Activated CD4-positive, alpha-beta memory T cell treated with anti-CD3 and anti-CD28 coated beads, Interleukin-2, amount 10 ng/mL, durations not matched to agents 7 days and 5 days (primary cell): ENCODE results near the gene RASGRP2. TPM values are rescaled to one million over a fixed set of nuclear protein-coding genes. Genes with fewer than 3 reads are reported as not detected.

Source experiments
- CTCF ChIA-PET: fragments of 350-600 bp; sonication (Branson Sonifier 250); formaldehyde crosslinking; loops from one replicate; lab custom pipeline; 2021; ENCODE audit warnings: antibody characterized with exemption, inconsistent platforms; lab: Charles Lee
- POLR2A ChIA-PET: fragments of 350-600 bp; sonication (Branson Sonifier 250); formaldehyde crosslinking; loops from one replicate; lab custom pipeline; 2021; ENCODE audit warnings: antibody characterized with exemption; lab: Charles Lee
- DNase-seq: peaks from one replicate; pipeline ENCODE4 v3.0.0-alpha.2; 2020
- H3K27ac Mint-ChIP-seq: one replicate; pipeline ENCODE4 v1.8.0; 2021; ENCODE audit warnings: mild to moderate bottlenecking, mixed read lengths
- H3K27me3 Mint-ChIP-seq: one replicate; pipeline ENCODE4 v1.8.0; 2021; ENCODE audit warnings: mixed read lengths
- H3K36me3 Mint-ChIP-seq: one replicate; pipeline ENCODE4 v1.8.0; 2021; ENCODE audit warnings: low read depth, mixed read lengths
- H3K4me1 Mint-ChIP-seq: one replicate; pipeline ENCODE4 v1.8.0; 2021; ENCODE audit warnings: mixed read lengths
- H3K4me3 Mint-ChIP-seq: one replicate; pipeline ENCODE4 v1.8.0; 2021; ENCODE audit warnings: mild to moderate bottlenecking, mixed read lengths
- H3K9me3 Mint-ChIP-seq: one replicate; pipeline ENCODE4 v1.8.0; 2021; ENCODE audit warnings: mixed read lengths
- total RNA-seq, 2 experiments: library from RNA; stranded (reverse); gene quantifications; one replicate each; pipeline ENCODE4 v1.2.3, GENCODE V29; 2021

The RASGRP2 gene
- total RNA-seq, 2 experiments from 2014 or later = 179 to 183 TPM

GRCh38 chr11:64719406-64719805, 24.5 kb downstream of the RASGRP2 start:
- POLR2A ChIA-PET = no interaction called here

GRCh38 chr11:64718780-64719124, 25.2 kb downstream of the RASGRP2 start:
- H3K36me3 Mint-ChIP-seq = peaks cover 2% of the 10 kb centered on the region
- H3K27me3 Mint-ChIP-seq = peaks cover 77% of the 10 kb centered on the region

More at GRCh38 chr11:64719406-64719805, 24.5 kb downstream of the RASGRP2 start:
- DNase-seq = no peak
- no peak overlapping the region for H3K27ac Mint-ChIP-seq
- H3K4me3 Mint-ChIP-seq = no peak overlapping the region
- H3K36me3 Mint-ChIP-seq = no peaks in the 10 kb centered on the region
- H3K9me3 Mint-ChIP-seq = no peaks in the 10 kb centered on the region
- CTCF ChIA-PET = interaction anchor here (1.0 to 1.3 kb wide), 2 partner anchors 15 to 31 kb away, joined by 3 read pairs; no protein-coding TSS in a partner anchor
- H3K4me1 Mint-ChIP-seq = peaks cover 8% of the 10 kb centered on the region
- peaks cover 71% of the 10 kb centered on the region for H3K27me3 Mint-ChIP-seq

GRCh38 chr11:64718084-64718779, 25.7 kb downstream of the RASGRP2 start:
- H3K4me1 Mint-ChIP-seq = peaks cover 3% of the 10 kb centered on the region
- POLR2A ChIA-PET = interaction anchor here (2.0 kb wide), 1 partner anchor 14 kb away, joined by 8 read pairs; no protein-coding TSS in a partner anchor
- CTCF ChIA-PET = interaction anchor here (1.0 to 1.2 kb wide), 2 partner anchors 13 to 30 kb away, joined by 3 read pairs; no protein-coding TSS in a partner anchor
- no peak overlapping the region for H3K4me3 Mint-ChIP-seq
- H3K27ac Mint-ChIP-seq = no peak overlapping the region
- H3K36me3 Mint-ChIP-seq = peaks cover 2% of the 10 kb centered on the region
- H3K27me3 Mint-ChIP-seq = peaks cover 78% of the 10 kb centered on the region
- DNase-seq = no peak
- no peaks in the 10 kb centered on the region for H3K9me3 Mint-ChIP-seq

More at GRCh38 chr11:64718780-64719124, 25.2 kb downstream of the RASGRP2 start:
- CTCF ChIA-PET = interaction anchor here (1.0 kb wide), 1 partner anchor 14 kb away, joined by 3 read pairs; no protein-coding TSS in a partner anchor
- POLR2A ChIA-PET = interaction anchor here (2.0 kb wide), 1 partner anchor 14 kb away, joined by 8 read pairs; no protein-coding TSS in a partner anchor
- no peak overlapping the region for H3K27ac Mint-ChIP-seq
- peaks cover 4% of the 10 kb centered on the region for H3K4me1 Mint-ChIP-seq
- H3K4me3 Mint-ChIP-seq = no peak overlapping the region
- no peaks in the 10 kb centered on the region for H3K9me3 Mint-ChIP-seq
- DNase-seq = no peak

GRCh38 chr11:64717268-64717578, 26.7 kb downstream of the RASGRP2 start:
- Mint-ChIP-seq H3K9me3 (no peaks in the 10 kb centered on the region), H3K27me3 (peaks cover 79% of the 10 kb centered on the region), H3K4me3 (no peak overlapping the region), H3K4me1 (peaks cover 6% of the 10 kb centered on the region), H3K27ac (no peak overlapping the region), H3K36me3 (peaks cover 2% of the 10 kb centered on the region)
- ChIA-PET CTCF (interaction anchor here (1.2 kb wide), 1 partner anchor 29 kb away, joined by 3 read pairs; no protein-coding TSS in a partner anchor), POLR2A (interaction anchor here (2.0 kb wide), 1 partner anchor 13 kb away, joined by 8 read pairs; no protein-coding TSS in a partner anchor)
- DNase-seq = no peak

- no peak for DNase-seq
- Mint-ChIP-seq H3K27ac (no peak overlapping the region), H3K36me3 (peaks cover 2% of the 10 kb centered on the region), H3K4me3 (no peak overlapping the region), H3K9me3 (no peaks in the 10 kb centered on the region), H3K27me3 (peaks cover 79% of the 10 kb centered on the region), H3K4me1 (peaks cover 12% of the 10 kb centered on the region)
- ChIA-PET CTCF (no interaction called here), POLR2A (no interaction called here)
These were observed 27.3 kb downstream of the RASGRP2 start for GRCh38 chr11:64716473-64717267.

GRCh38 chr11:64715756-64716472, 28.0 kb downstream of the RASGRP2 start:
- H3K27ac Mint-ChIP-seq = no peak overlapping the region
- H3K36me3 Mint-ChIP-seq = peaks cover 2% of the 10 kb centered on the region
- ChIA-PET POLR2A (no interaction called here), CTCF (no interaction called here)
- peaks cover 77% of the 10 kb centered on the region for H3K27me3 Mint-ChIP-seq
- H3K4me3 Mint-ChIP-seq = no peak overlapping the region
- no peaks in the 10 kb centered on the region for H3K9me3 Mint-ChIP-seq
- no peak for DNase-seq
- peaks cover 12% of the 10 kb centered on the region for H3K4me1 Mint-ChIP-seq

GRCh38 chr11:64715110-64715509, 28.8 kb downstream of the RASGRP2 start:
- CTCF ChIA-PET = no interaction called here

GRCh38 chr11:64714666-64715065, 29.3 kb downstream of the RASGRP2 start:
- Mint-ChIP-seq H3K9me3 (no peaks in the 10 kb centered on the region), H3K4me1 (peaks cover 15% of the 10 kb centered on the region), H3K27me3 (peaks cover 76% of the 10 kb centered on the region), H3K4me3 (no peak overlapping the region), H3K27ac (no peak overlapping the region), H3K36me3 (peaks cover 2% of the 10 kb centered on the region)
- no peak for DNase-seq
- POLR2A ChIA-PET = no interaction called here
- CTCF ChIA-PET = no interaction called here

More at GRCh38 chr11:64715110-64715509, 28.8 kb downstream of the RASGRP2 start:
- peaks cover 77% of the 10 kb centered on the region for H3K27me3 Mint-ChIP-seq
- H3K36me3 Mint-ChIP-seq = peaks cover 2% of the 10 kb centered on the region
- no peaks in the 10 kb centered on the region for H3K9me3 Mint-ChIP-seq
- no peak overlapping the region for H3K27ac Mint-ChIP-seq
- no peak for DNase-seq
- peaks cover 15% of the 10 kb centered on the region for H3K4me1 Mint-ChIP-seq
- H3K4me3 Mint-ChIP-seq = no peak overlapping the region
- POLR2A ChIA-PET = no interaction called here

GRCh38 chr11:64713781-64714363, 30.1 kb downstream of the RASGRP2 start:
- no peak for DNase-seq
- Mint-ChIP-seq H3K27ac (no peak overlapping the region), H3K36me3 (peaks cover 2% of the 10 kb centered on the region), H3K4me1 (peaks cover 15% of the 10 kb centered on the region), H3K9me3 (no peaks in the 10 kb centered on the region), H3K4me3 (no peak overlapping the region), H3K27me3 (peaks cover 75% of the 10 kb centered on the region)
- POLR2A ChIA-PET = no interaction called here
- CTCF ChIA-PET = no interaction called here

GRCh38 chr11:64713016-64713707, 30.8 kb downstream of the RASGRP2 start:
- ChIA-PET CTCF (no interaction called here), POLR2A (interaction anchor here (0.7 kb wide), 1 partner anchor 8 kb away, joined by 4 read pairs; no protein-coding TSS in a partner anchor)
- Mint-ChIP-seq H3K4me1 (peaks cover 15% of the 10 kb centered on the region), H3K36me3 (peaks cover 2% of the 10 kb centered on the region), H3K9me3 (no peaks in the 10 kb centered on the region), H3K27ac (no peak overlapping the region), H3K27me3 (peaks cover 74% of the 10 kb centered on the region), H3K4me3 (no peak overlapping the region)
- DNase-seq = no peak

GRCh38 chr11:64712430-64713015, 31.4 kb downstream of the RASGRP2 start:
- POLR2A ChIA-PET = interaction anchor here (0.7 kb wide), 1 partner anchor 8 kb away, joined by 4 read pairs; no protein-coding TSS in a partner anchor
- CTCF ChIA-PET = no interaction called here
- H3K9me3 Mint-ChIP-seq = no peaks in the 10 kb centered on the region

GRCh38 chr11:64711956-64712362, 32.0 kb downstream of the RASGRP2 start:
- ChIA-PET POLR2A (no interaction called here), CTCF (no interaction called here)
- Mint-ChIP-seq H3K4me3 (no peak overlapping the region), H3K36me3 (peaks cover 2% of the 10 kb centered on the region), H3K27me3 (peaks cover 69% of the 10 kb centered on the region), H3K9me3 (no peaks in the 10 kb centered on the region), H3K4me1 (peaks cover 15% of the 10 kb centered on the region), H3K27ac (no peak overlapping the region)
- DNase-seq = no peak

More at GRCh38 chr11:64712430-64713015, 31.4 kb downstream of the RASGRP2 start:
- Mint-ChIP-seq H3K36me3 (peaks cover 2% of the 10 kb centered on the region), H3K27me3 (peaks cover 72% of the 10 kb centered on the region), H3K4me3 (no peak overlapping the region), H3K27ac (no peak overlapping the region), H3K4me1 (peaks cover 15% of the 10 kb centered on the region)
- DNase-seq = no peak
